Astrocyte of the cerebellum (primary cell): ENCODE results near the gene COL4A1.

Source experiments
- DNase-seq: peaks from one replicate; pipeline ENCODE4 v3.0.0-alpha.2; 2011; ENCODE audit warnings: low read depth
- H3K4me3 ChIP-seq: 2 replicates; pipeline ENCODE4 v1.5.1; 2011; ENCODE audit warnings: mild to moderate bottlenecking, low read depth, low read length, moderate library complexity
- CTCF ChIP-seq: IDR thresholded peaks from 2 replicates; pipeline ENCODE4 v1.5.1; 2012; ENCODE audit warnings: low read length, low read depth, moderate library complexity, mild to moderate bottlenecking; ENCODE audit errors: missing control alignments
- in situ Hi-C: cut with HindIII; loops from 2 replicates; pipeline ENCODE4 v1.10.0; 2017; ENCODE audit warnings: low sequenced_read_pairs

The COL4A1 gene

DNA sequence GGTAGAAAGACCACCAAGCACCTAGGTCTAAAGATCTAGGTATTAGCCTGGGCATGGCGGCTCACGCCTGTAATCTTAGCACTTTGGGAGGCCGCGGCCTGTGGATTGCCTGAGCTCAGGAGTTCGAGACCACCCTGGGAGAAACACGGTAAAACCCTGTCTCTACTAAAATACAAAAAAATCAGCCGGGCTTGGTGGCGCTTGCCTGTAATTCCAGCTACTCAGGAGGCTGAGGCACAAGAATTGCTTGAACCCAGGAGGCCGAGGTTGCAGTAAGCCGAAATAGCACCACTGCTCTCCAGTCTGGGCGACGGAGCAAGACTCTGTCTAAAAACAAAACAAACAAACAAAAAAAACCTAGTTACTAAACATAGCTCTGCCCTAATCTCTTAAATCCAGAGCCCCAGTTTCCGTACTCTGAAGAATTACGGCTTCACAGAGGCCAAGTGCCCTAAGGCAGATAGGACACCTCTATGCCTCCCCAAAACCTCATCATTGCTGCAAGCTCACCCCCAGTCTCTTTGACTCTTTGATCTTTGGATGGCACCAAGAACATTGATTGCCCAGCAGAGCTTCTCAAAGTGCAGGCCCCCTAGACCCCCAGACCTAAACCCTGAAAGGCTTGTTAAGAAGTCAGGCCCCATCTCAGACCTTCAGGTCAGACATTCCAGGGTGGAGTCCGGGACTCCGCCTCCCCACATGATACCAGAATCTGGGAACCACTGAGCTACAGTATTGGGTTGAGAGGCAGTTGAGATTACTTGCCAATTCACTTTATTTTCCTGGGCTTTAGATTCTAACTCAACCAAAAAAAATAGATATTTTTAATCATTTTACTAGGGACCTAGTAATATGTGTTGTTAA is 2.9 kb upstream of the COL4A1 start:
- no peak overlapping the region for H3K4me3 ChIP-seq
- in situ Hi-C loops, result no loop called here
- DNase-seq, result no peak
- TF ChIP-seq CTCF, result no peak

GRCh38 chr13:110308656-110309359 is 1.9 kb upstream of the COL4A1 start:
- TF ChIP-seq CTCF, result no peak
- in situ Hi-C loops, result no loop called here
- H3K4me3 ChIP-seq, result peak overlapping the region; percentile 64
- DNase-seq, result no peak

DNA sequence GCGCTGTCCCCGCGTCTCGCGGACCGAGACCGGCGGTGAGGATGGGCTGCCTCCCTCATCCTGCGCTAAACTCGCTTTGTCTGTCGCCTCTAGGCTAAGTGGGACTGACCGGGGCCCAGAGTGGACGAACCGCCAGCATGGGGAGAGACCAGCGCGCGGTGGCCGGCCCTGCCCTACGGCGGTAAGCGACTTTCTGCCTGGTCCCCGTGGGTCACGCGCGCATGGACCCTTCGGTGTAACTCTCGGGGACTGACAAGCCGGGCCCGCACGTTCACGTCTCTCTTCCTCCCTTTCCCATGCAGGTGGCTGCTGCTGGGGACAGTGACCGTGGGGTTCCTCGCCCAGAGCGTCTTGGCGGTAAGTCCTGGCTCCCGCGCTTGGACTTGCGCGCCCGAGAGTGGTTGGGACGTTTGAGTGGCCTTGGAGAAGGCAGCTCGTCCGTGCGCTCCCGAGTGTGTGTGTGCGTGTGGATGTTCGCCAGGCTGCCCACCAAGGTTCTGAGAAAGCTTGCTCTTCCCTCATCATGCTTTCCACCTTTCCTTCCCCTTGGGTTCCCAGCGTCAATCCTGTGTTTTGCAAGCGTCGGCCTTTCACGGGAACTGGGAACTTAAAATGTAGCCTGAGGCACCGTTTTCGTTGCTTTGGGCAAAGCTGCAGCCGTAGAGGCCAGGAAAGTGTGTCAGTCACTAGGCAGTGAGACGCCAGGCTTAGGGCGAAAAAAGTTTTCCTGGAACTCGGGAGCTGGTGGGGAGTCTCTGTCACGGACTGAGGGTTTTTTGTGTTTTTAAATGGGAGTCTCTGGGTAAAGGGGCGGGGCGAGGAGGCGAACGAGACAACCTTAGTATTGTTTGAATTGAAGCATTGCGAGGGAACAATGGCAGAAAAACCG is 1.1 kb upstream of the COL4A1 start:
- no peak for DNase-seq
- no peak for TF ChIP-seq CTCF
- H3K4me3 ChIP-seq, result peak overlapping the region; percentile 64
- in situ Hi-C loops, result no loop called here

DNA sequence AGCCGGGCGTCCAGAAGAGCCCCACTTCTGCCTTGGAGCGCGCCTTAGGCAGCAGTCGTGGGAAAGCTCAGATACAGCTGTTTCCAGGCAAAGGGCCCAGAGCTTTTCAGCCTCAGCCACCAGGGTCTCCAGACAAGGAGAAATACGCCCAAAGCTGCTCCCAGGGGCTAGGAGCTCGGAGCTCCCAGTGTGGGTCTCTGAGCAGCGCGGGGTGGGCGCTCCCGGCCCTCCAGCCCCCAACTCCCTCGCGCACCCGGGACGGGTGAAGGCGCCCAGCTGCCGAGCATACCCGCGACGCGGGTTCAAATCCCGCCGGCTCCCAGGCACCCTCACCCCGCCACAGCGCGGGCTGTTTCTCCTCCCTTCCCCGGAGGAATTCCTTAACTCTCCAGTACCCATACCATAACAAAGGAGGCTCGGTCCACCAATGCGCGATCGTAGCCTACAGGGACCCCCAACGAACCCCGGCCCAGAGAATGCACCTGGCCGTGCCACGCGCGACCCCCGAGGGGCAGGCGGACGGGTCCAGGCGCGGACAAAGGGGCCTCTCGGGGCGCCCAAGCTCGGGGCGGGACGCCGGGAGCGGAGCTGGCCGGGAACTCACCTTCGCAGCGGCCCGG is 507 bp downstream of the COL4A1 start:
- peak; percentile 23 for TF ChIP-seq CTCF
- peak overlapping the region; percentile 64 for H3K4me3 ChIP-seq
- in situ Hi-C loops, result no loop called here
- no peak for DNase-seq

DNA sequence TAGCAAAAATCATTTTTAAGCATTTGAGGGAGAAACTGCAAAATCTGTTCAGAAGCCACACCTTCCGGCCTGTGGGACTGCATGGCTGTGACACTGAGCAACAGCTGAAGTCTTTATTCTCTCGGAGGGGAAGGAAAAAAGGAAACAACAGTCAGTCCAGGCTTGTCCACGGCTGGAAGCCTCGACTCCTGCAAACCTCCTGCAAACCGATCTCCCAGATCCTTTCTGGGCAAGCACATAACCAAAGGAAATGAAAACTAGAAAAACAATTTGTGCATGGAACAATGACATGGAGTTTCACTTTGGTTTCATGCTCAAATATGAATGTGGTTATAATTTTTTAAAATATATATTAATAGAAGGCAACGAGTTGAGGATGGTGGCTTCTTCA is 1.0 kb downstream of the COL4A1 start:
- DNase-seq, result no peak
- no peak for TF ChIP-seq CTCF
- peak overlapping the region; percentile 64 for H3K4me3 ChIP-seq
- in situ Hi-C loops, result no loop called here

DNA sequence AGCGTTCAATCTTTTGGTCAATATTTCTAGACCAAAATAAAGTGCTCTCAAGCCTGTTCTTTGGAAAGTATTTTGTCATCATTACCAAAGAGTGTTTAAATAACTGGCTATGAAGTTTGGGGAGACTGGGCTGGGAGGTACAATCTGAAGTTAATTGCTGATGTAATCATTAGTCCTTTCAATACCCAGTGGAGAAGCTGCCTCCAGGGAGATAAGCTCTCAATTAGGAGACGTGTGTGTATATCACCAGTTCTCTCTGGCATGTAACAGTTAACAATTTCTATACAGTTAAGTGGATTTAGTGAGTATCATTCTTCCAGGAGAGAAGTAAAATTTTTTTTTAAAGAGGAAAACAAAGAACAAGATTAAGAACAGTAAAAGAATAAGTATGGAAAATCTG is 1.4 kb downstream of the COL4A1 start:
- DNase-seq, result no peak
- peak overlapping the region; percentile 64 for H3K4me3 ChIP-seq
- in situ Hi-C loops, result no loop called here
- no peak for TF ChIP-seq CTCF
